NB4 (cell line): ENCODE data around the gene FCRL1.

Experiments used
- DNase-seq: peaks from one replicate; pipeline ENCODE4 v3.0.0; 2010; ENCODE audit warnings: low read depth
- H3K4me3 ChIP-seq: one replicate; pipeline ENCODE4 v1.5.1; 2011; ENCODE audit warnings: mild to moderate bottlenecking, low read depth, low read length, moderate library complexity
- MYC ChIP-seq: IDR thresholded peaks from 2 replicates; pipeline ENCODE4 v1.6.1; 2011; ENCODE audit warnings: low read depth, low read length
- POLR2A ChIP-seq: IDR thresholded peaks from 2 replicates; pipeline ENCODE4 v1.6.1; 2011; ENCODE audit warnings: mild to moderate bottlenecking; ENCODE audit not compliant: insufficient read length; ENCODE audit errors: extremely low read depth
- TF ChIP-seq, protein P1 (sequence below): IDR thresholded peaks from one replicate; pipeline ENCODE4 v1.5.1; 2012; ENCODE audit warnings: low read depth, low read length
- TF ChIP-seq, protein P2 (sequence below): IDR thresholded peaks from 2 replicates; pipeline ENCODE4 v1.6.1; 2011; ENCODE audit warnings: low read depth, low read length

Gene FCRL1

DNA sequence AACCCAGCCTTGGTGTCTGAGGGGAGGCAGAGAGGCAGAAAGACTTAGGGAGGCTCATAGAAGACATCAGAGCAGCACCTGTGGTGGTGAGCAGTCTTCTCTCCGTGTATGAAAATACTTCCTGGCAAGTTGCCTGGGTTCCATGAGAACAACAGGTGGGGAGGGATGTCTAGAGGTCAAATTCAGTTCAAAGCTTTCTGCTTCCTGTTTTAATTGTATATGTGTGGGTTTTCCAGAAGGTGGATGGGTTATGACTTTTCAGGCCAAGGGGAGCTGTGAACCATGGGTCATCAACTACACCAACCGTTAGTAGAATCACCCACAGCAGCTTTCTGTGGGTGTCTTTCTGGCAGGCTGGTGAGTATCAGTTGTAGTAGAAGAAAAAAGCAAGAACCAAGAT, 38.9 kb downstream of the FCRL1 start:
- no peak overlapping the region for H3K4me3 ChIP-seq
- DNase-seq: no peak
- TF ChIP-seq MYC (no peak), POLR2A (no peak)
- TF ChIP-seq, protein P1, sequence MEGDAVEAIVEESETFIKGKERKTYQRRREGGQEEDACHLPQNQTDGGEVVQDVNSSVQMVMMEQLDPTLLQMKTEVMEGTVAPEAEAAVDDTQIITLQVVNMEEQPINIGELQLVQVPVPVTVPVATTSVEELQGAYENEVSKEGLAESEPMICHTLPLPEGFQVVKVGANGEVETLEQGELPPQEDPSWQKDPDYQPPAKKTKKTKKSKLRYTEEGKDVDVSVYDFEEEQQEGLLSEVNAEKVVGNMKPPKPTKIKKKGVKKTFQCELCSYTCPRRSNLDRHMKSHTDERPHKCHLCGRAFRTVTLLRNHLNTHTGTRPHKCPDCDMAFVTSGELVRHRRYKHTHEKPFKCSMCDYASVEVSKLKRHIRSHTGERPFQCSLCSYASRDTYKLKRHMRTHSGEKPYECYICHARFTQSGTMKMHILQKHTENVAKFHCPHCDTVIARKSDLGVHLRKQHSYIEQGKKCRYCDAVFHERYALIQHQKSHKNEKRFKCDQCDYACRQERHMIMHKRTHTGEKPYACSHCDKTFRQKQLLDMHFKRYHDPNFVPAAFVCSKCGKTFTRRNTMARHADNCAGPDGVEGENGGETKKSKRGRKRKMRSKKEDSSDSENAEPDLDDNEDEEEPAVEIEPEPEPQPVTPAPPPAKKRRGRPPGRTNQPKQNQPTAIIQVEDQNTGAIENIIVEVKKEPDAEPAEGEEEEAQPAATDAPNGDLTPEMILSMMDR: no peak
- TF ChIP-seq, protein P2, sequence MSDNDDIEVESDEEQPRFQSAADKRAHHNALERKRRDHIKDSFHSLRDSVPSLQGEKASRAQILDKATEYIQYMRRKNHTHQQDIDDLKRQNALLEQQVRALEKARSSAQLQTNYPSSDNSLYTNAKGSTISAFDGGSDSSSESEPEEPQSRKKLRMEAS: no peak

DNA sequence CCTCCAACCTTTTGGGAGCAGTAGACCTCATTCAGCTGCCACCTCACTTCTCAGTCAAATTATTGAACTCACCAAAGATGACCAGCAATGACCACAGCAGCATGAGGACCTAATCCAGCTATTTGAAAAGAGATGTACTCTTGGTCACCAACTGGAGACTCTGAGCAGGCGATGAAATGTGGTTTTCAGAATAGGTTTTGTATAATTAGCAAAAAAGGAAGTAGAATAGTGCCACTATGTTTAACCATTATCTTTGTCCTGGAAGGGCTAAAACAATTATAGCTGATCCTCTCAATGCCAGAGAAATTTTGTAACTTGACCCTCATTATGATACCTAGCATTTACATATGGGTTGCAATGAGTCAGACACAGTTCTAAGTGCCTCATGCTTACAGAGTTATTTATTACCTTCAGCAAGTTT, 42.9 kb downstream of the FCRL1 start, which contains the start of gene FCRL2:
FCRL2 (minus strand) TSS at position 162 of the 421 bp plus-strand sequence; CDS start at position 103, 59 bp downstream.
- TF ChIP-seq POLR2A: no peak
- TF ChIP-seq, protein P1: no peak
- TF ChIP-seq MYC: no peak
- TF ChIP-seq, protein P2: no peak
- DNase-seq: peak; percentile 15
- H3K4me3 ChIP-seq: no peak within 1 kb of the TSS

DNA sequence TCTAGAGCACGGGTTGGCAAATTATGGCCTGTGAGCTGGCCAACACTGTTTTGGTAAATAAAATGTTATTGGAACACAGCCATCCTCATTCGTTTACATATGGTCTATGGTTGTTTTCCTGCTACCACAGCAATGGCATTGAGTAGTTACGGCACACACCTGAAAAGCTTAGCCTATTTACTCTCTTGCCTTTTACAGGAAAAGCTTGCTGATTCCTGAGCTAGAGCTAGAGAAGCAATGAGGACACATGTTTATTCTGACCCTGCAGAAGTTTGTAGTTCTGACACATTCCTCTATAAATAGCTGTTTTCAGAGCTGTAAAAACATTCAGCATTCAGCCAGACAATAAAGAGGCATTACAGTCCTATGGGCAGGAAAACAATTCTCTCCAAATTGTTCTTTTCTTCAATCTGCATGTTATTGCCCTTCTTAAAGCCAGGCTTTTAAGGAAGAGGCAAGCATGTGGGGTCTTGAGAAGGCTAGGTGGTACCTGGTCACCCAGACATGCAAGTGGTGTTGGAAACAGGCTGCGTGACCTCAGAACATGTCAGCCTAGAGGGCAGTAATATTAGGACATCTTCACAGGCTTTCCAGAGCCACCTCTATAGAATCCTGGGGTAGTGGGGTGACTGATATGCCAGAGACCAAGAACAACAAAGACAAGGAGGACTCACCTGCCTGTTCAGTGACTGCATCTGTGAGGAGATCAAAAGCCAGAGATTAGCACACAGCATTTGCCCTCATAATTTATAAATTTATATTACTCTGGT, 44.6 kb downstream of the FCRL1 start:
- H3K4me3 ChIP-seq: no peak overlapping the region
- DNase-seq: no peak
- TF ChIP-seq, protein P1: no peak
- TF ChIP-seq MYC (no peak), POLR2A (no peak)
- TF ChIP-seq, protein P2: no peak

DNA sequence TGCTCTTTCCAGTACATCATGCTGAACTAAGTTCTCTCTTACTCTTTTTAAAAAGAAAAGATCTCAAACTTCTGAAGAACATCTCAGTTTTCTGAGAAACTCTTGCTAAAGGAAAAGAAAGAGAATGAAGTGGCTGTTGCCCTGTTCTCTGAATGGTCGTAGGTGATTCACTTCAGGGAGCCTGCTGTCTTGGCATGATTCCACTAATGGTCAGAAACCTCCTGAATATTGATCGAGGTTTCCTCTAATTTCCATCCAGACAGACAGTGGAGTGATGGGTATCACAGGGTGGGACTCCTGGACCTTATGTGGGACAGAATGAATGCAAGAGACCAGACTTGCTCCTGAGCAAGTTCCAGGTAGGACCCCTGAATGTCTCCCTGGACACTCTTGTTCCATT, 45.5 kb downstream of the FCRL1 start:
- TF ChIP-seq MYC (no peak), POLR2A (no peak)
- TF ChIP-seq, protein P2: no peak
- DNase-seq: no peak
- H3K4me3 ChIP-seq: no peak overlapping the region

DNA sequence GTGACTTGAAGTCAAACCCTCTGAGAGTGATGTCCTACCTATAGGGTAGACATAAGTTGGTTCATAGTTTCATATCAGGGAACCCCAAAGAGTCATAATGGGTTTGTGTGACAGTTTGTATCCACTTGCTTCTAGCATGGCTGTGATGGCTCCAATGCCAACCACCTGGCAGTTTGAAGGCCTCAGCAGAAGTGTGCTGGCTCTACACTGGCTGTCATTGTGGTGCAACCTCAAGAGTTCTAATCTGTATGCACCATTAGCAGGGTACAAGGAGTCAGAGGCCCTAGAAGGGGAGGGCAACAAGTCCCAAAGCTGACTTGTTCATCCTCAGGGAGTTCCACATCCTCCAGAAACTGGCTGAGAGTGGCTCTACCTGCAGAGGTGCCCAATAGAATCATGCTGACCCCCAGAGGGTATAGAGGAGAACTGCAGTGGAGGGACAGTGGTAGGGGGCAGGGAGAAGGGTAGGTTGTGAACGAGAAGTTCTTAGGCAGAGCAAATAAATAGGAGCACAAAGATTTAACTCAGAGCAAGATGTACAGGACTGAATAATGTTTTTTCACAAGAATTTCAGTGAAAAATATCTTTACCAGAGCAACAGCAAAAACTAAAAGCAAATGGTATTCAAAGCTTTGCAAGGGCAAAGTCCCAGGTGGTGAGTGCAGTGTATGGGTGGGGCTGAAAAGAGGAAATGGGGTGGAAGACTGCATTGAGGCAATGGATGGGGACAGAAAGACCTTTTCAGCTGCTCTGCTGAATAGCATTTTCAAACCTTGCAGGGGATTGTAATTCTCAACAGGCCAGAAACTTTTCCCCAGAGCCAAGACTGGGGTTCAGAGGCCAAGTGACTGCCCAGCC, 46.2 kb downstream of the FCRL1 start:
- H3K4me3 ChIP-seq: no peak overlapping the region
- DNase-seq: peak; percentile 21
- TF ChIP-seq POLR2A (no peak), MYC (no peak)
- TF ChIP-seq, protein P2: no peak
- TF ChIP-seq, protein P1: peak; percentile 32
